ENCODE results near the gene COL4A1.
A peak's percentile ranks its signal among the peaks of the same experiment; 100 is the strongest.

Gene COL4A1

DNA sequence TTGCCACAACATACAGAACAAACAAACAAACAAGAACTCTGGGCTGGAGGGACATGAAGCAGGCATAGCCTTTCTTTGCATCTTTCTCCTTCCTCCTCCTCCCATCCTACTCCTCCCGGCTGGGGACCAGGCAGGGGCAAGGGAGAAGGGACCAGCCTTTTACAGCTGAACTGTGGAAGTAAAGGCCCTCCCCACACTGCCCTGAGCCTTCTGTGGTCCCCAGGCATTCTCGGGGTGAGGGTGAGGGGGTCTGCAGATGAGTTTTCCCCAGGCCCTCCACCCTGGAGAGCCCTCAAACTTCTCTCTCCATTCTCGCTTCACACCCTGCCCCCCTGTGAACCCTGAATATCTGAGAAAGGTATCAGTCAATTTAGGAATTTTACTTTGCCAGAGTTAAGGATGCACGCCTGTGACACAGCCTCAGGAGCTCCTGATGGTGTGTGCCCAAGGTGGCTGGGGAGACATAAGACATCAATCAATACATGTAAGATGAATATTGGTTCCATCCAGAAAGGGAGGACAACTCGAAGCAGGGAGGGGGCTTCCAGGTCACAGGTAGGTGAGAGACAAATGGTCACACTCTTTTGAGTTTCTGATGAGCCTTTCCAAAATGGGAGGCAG lies 170.9 kb downstream of the COL4A1 start:
- Histone ChIP-seq H3K9ac (ENCODE audit: low read depth, low read length) (peak overlapping the region; percentile 60; the same call in 1 of the 2 replicates), H3K4me1 (ENCODE audit: insufficient read depth, low read length) (peaks cover 46% of the 10 kb centered on the region)

DNA sequence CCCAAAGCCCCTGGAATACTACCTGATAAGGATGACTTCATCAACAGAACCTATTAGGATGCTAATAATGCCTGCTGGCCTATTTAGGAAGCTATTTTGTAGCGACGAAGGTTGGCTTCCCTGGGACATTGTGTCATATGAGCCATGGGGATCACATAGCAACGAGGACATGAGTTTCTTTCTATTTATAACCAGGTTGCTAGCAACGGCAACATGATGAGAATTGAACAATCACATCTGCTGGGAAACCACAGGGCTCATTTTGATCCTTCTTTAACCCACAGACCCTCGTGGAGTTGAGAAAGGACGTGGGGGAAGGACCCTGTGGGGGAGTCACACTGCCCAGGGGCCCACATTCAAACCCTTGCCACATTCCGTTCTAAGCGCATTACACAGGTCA lies 172.2 kb downstream of the COL4A1 start:
- Histone ChIP-seq H3K4me1 (ENCODE audit: insufficient read depth, low read length) (peaks cover 50% of the 10 kb centered on the region), H3K36me3 (ENCODE audit: insufficient read depth, low read length) (no peaks in the 10 kb centered on the region), H3K9me3 (ENCODE audit: control insufficient read depth, insufficient read depth, low read length) (no peaks in the 10 kb centered on the region), H3K9ac (ENCODE audit: low read depth, low read length) (no peak overlapping the region)

More for the DNA sequence above, 170.9 kb downstream of the COL4A1 start:
- Histone ChIP-seq H3K9me3 (ENCODE audit: control insufficient read depth, insufficient read depth, low read length) (no peaks in the 10 kb centered on the region), H3K36me3 (ENCODE audit: insufficient read depth, low read length) (no peaks in the 10 kb centered on the region)

GRCh38 chr13:110133425-110134235 lies 173.3 kb downstream of the COL4A1 start:
- H3K9me3 ChIP-seq (ENCODE audit: control insufficient read depth, insufficient read depth, low read length), result no peaks in the 10 kb centered on the region
- H3K36me3 ChIP-seq (ENCODE audit: insufficient read depth, low read length), result no peaks in the 10 kb centered on the region
- H3K9ac ChIP-seq (ENCODE audit: low read depth, low read length), result no peak overlapping the region
- peaks cover 51% of the 10 kb centered on the region for H3K4me1 ChIP-seq (ENCODE audit: insufficient read depth, low read length)

DNA sequence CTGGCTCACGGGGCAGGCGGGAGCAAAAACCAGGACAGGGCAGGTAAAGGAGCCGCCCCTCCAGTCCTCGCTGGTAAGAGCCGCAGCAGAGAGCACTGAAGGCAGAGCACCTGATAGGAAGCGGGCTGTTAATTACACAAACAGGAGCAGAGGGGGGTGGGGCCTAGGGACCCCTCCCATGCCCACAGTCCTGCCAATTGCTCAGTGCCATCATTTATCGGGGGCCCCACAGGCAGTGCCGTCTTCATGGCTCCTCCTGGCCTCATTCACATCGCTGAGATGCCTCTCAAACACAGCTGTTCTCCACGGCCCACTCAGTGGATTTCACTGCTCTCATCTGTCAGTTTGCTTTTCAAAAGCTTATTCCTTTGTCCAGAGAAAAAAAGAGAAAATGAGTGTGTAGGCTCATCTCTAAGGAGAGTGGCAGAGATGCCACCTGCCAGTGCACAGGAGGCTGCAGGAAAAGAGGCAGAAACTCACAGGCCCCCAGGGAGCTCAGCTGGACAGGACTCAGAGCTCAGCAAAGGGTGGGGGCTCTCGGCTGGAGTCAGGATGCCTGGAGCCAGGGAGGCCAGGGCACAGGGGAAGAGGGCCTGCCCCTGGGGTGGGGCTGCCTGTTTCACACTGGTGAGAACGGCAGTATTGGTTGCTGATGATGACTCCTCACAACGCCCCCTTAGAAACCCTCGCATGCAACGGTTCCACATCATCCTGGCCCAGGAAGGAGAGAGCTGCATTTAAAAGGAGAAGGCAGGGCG lies 174.6 kb downstream of the COL4A1 start:
- no peak overlapping the region for H3K9ac ChIP-seq (ENCODE audit: low read depth, low read length)
- H3K36me3 ChIP-seq (ENCODE audit: insufficient read depth, low read length), result no peaks in the 10 kb centered on the region
- H3K9me3 ChIP-seq (ENCODE audit: control insufficient read depth, insufficient read depth, low read length), result no peaks in the 10 kb centered on the region
- H3K4me1 ChIP-seq (ENCODE audit: insufficient read depth, low read length), result peaks cover 63% of the 10 kb centered on the region

DNA sequence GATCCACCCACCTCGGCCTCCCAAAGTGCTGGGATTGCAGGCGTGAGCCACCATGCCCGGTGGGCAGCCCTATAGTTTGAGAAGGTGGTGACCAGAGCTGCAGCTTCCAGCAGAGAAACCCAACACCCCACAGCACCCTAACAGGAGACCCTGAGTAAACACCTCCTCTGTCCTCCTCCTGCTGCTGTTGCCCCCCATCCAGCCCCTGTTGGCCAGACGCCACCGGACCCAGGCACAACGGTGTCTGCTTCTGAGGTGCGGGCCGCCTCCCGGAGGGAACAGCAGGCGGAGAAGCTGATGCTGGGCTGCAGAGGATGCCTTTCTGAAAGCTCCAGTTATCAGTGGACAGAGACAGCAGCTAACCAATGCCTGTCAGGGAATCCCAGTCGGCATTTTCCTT lies 175.5 kb downstream of the COL4A1 start:
- Histone ChIP-seq H3K4me1 (ENCODE audit: insufficient read depth, low read length) (peaks cover 65% of the 10 kb centered on the region), H3K9ac (ENCODE audit: low read depth, low read length) (no peak overlapping the region), H3K9me3 (ENCODE audit: control insufficient read depth, insufficient read depth, low read length) (no peaks in the 10 kb centered on the region), H3K36me3 (ENCODE audit: insufficient read depth, low read length) (no peaks in the 10 kb centered on the region)

- peaks cover 66% of the 10 kb centered on the region for H3K4me1 ChIP-seq (ENCODE audit: insufficient read depth, low read length)
- no peak overlapping the region for H3K9ac ChIP-seq (ENCODE audit: low read depth, low read length)
- no peaks in the 10 kb centered on the region for H3K9me3 ChIP-seq (ENCODE audit: control insufficient read depth, insufficient read depth, low read length)
- H3K36me3 ChIP-seq (ENCODE audit: insufficient read depth, low read length), result no peaks in the 10 kb centered on the region
These were observed 176.5 kb downstream of the COL4A1 start for GRCh38 chr13:110130431-110130830.

DNA sequence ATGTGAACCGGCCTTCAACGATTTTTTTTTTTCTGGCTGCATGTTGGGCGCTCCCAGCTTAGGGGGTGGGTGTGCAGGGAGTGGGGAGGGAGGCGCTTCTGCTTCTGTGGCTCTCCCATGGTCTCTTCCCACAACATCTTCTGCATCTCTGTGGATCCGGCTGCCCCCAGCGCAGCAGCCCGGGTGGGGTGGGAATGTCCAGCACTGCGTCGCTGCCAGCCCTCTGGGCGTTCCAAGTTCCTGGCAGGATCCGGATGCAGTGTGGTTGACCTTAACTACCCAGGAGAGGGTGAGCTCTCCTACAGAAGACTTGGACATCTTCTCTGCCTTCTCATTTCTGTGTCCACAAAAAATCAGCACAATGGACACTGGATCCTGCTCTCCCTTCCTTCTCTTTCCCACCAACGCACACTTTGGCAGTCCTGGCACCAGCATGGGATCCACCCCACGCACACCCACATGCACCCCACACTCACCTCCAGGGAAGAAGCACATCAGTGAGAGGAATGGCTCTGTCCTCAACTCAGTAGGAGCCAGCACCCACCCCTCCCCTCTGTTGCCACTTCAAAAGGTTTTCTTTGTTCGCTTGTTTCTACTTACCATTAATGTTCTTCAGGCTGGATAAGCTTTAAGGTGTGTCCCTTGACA lies 177.3 kb downstream of the COL4A1 start:
- Histone ChIP-seq H3K9me3 (ENCODE audit: control insufficient read depth, insufficient read depth, low read length) (no peaks in the 10 kb centered on the region), H3K9ac (ENCODE audit: low read depth, low read length) (no peak overlapping the region), H3K4me1 (ENCODE audit: insufficient read depth, low read length) (peaks cover 67% of the 10 kb centered on the region), H3K36me3 (ENCODE audit: insufficient read depth, low read length) (no peaks in the 10 kb centered on the region)

DNA sequence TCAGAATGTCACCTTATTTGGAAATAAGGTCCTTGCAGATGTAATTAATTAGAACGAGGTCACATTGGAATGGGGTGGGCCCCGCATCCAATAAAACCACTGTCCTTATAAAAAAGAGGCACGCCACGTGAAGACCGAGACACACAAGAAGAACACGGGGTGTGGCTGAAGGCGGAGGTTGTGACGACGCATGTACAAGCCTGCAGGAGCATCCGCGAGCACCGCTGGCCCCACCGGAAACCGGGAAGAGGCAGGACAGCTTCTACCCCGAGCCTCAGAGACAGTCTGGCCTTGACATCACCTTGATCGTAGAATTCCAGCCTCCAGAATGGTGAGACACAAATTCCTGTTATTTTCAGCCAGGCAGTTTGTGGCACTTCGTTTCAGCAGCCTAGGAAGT lies 177.9 kb downstream of the COL4A1 start:
- Histone ChIP-seq H3K36me3 (ENCODE audit: insufficient read depth, low read length) (no peaks in the 10 kb centered on the region), H3K4me1 (ENCODE audit: insufficient read depth, low read length) (peaks cover 66% of the 10 kb centered on the region), H3K9me3 (ENCODE audit: control insufficient read depth, insufficient read depth, low read length) (no peaks in the 10 kb centered on the region), H3K9ac (ENCODE audit: low read depth, low read length) (no peak overlapping the region)

- peaks cover 67% of the 10 kb centered on the region for H3K4me1 ChIP-seq (ENCODE audit: insufficient read depth, low read length)
- no peaks in the 10 kb centered on the region for H3K9me3 ChIP-seq (ENCODE audit: control insufficient read depth, insufficient read depth, low read length)
- no peak overlapping the region for H3K9ac ChIP-seq (ENCODE audit: low read depth, low read length)
- H3K36me3 ChIP-seq (ENCODE audit: insufficient read depth, low read length), result no peaks in the 10 kb centered on the region
These were observed 178.4 kb downstream of the COL4A1 start for GRCh38 chr13:110128546-110128945.

- no peaks in the 10 kb centered on the region for H3K9me3 ChIP-seq (ENCODE audit: control insufficient read depth, insufficient read depth, low read length)
- H3K36me3 ChIP-seq (ENCODE audit: insufficient read depth, low read length), result no peaks in the 10 kb centered on the region
- H3K9ac ChIP-seq (ENCODE audit: low read depth, low read length), result no peak overlapping the region
- peaks cover 67% of the 10 kb centered on the region for H3K4me1 ChIP-seq (ENCODE audit: insufficient read depth, low read length)
These were observed 178.9 kb downstream of the COL4A1 start for GRCh38 chr13:110127986-110128511.

DNA sequence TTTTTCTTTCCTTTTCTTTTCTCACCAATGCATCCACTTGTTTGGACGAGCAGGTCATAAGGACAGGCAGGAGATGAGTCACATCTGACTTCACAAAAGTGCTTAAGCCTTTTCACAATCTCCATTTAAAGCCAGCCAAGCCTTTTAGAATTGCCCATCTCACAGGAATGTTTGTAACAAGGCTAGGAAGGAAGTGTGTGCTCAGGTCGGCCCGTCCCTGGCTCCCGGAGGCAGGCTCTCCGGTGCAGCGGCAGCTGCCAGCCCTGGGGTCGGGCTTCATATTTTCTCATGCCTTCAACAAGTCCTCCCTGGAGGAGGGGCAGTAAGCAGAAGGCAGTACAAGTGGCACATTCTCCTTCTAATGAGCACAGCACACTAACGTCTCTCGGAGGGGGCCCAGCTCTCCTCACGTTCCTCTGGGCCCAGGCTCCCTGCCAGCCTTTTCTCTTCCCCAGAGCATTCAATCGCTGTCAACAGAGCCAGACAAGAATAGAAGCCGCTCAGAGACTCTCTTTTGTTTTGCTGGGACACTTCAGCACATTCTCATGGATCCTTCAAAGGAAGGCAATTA lies 180.5 kb downstream of the COL4A1 start:
- Histone ChIP-seq H3K9me3 (ENCODE audit: control insufficient read depth, insufficient read depth, low read length) (no peaks in the 10 kb centered on the region), H3K36me3 (ENCODE audit: insufficient read depth, low read length) (no peaks in the 10 kb centered on the region), H3K9ac (ENCODE audit: low read depth, low read length) (peak overlapping the region; percentile 4), H3K4me1 (ENCODE audit: insufficient read depth, low read length) (peaks cover 54% of the 10 kb centered on the region)

DNA sequence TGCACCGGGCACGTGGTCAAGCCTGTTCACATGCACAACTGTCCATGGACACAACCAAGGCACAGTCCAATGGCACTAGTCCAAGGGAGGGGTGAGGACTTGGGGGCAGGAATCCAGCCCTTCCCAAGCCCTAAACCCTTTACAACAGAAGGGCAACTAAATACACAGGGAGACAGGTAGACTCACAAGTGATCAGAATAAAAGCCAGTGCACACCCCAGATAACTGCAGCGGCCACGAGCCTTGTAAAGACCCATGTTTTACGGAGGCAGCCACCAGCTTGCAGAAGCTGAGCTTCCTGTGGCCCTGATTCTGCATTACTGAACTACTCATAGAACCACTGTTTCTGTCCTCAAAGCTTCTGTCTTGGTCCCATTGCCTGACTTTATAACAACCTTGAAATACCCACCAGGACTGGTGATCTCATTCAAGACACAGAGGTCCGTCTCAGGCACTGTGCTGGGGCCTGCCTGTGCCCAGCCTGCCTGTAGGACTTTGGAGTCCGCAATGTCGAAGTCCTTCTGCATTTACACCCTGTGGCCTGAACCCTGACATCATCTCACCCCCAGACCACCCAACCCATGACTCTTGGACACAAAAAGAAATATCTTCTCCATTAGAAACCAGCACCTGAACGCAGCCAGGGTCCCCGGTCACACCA lies 181.2 kb downstream of the COL4A1 start:
- H3K9ac ChIP-seq (ENCODE audit: low read depth, low read length), result peak overlapping the region; percentile 14; the same call in 1 of the 2 replicates
- no peaks in the 10 kb centered on the region for H3K9me3 ChIP-seq (ENCODE audit: control insufficient read depth, insufficient read depth, low read length)
- H3K36me3 ChIP-seq (ENCODE audit: insufficient read depth, low read length), result no peaks in the 10 kb centered on the region
- peaks cover 54% of the 10 kb centered on the region for H3K4me1 ChIP-seq (ENCODE audit: insufficient read depth, low read length)

DNA sequence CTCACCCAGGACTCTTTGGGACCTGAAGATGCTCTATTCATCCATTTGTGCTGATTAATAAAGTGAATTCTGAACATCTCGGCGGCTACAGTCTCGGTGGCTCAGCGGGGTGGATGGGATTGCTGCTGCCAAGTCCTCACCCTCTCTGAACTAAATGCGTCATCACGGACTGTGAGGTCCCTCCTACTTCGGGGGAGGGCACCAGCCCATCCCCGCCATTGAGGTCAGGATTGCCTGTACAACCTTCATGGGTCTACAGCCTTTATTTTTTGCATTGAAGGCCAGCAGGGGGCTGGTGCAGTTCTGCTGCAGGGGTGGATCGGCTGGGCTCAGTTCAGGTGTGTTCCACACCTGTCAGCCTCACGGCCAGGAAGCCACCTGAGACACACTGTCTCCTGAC lies 181.8 kb downstream of the COL4A1 start:
- no peaks in the 10 kb centered on the region for H3K36me3 ChIP-seq (ENCODE audit: insufficient read depth, low read length)
- H3K9ac ChIP-seq (ENCODE audit: low read depth, low read length), result no peak overlapping the region
- peaks cover 50% of the 10 kb centered on the region for H3K4me1 ChIP-seq (ENCODE audit: insufficient read depth, low read length)
- H3K9me3 ChIP-seq (ENCODE audit: control insufficient read depth, insufficient read depth, low read length), result no peaks in the 10 kb centered on the region
